ENCODE results near the gene MRPS24.

GRCh38 chr7:43888993-43889945 lies 20.0 kb upstream of the MRPS24 start:
- TF ChIP-seq FOXA1 (IDR thresholded peaks at IDR 0.05) (no peak), BHLHE40 (IDR thresholded peaks at IDR 0.05; ENCODE audit: borderline replicate concordance) (no peak), SP1 (IDR thresholded peaks at IDR 0.05) (no peak), FOXM1 (IDR thresholded peaks at IDR 0.05; ENCODE audit: borderline replicate concordance) (no peak), SUZ12 (IDR thresholded peaks at IDR 0.05) (no peak), CTBP1 (IDR thresholded peaks at IDR 0.05; ENCODE audit: borderline replicate concordance) (no peak), TARDBP (IDR thresholded peaks at IDR 0.05) (no peak), ARNT (IDR thresholded peaks at IDR 0.05) (no peak), FOXK2 (IDR thresholded peaks at IDR 0.05) (no peak), L3MBTL2 (conservative IDR thresholded peaks at IDR 0.05) (no peak), ZNF384 (IDR thresholded peaks at IDR 0.05) (no peak), NFRKB (IDR thresholded peaks at IDR 0.05) (no peak), HDGF (IDR thresholded peaks at IDR 0.05; ENCODE audit: borderline replicate concordance) (no peak)
- TF ChIP-seq, protein P1, sequence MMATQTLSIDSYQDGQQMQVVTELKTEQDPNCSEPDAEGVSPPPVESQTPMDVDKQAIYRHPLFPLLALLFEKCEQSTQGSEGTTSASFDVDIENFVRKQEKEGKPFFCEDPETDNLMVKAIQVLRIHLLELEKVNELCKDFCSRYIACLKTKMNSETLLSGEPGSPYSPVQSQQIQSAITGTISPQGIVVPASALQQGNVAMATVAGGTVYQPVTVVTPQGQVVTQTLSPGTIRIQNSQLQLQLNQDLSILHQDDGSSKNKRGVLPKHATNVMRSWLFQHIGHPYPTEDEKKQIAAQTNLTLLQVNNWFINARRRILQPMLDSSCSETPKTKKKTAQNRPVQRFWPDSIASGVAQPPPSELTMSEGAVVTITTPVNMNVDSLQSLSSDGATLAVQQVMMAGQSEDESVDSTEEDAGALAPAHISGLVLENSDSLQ (IDR thresholded peaks at IDR 0.05), result no peak
